ENCODE data around the gene CASQ1. TPM values are rescaled to one million over a fixed set of nuclear protein-coding genes. Genes with fewer than 3 reads are reported as not detected.

The CASQ1 gene
- total and polyA plus RNA-seq, 9 of the 15 experiments (the other 6 are each of a cell fraction or from before 2014, with no cell fraction given), result not detected

DNA sequence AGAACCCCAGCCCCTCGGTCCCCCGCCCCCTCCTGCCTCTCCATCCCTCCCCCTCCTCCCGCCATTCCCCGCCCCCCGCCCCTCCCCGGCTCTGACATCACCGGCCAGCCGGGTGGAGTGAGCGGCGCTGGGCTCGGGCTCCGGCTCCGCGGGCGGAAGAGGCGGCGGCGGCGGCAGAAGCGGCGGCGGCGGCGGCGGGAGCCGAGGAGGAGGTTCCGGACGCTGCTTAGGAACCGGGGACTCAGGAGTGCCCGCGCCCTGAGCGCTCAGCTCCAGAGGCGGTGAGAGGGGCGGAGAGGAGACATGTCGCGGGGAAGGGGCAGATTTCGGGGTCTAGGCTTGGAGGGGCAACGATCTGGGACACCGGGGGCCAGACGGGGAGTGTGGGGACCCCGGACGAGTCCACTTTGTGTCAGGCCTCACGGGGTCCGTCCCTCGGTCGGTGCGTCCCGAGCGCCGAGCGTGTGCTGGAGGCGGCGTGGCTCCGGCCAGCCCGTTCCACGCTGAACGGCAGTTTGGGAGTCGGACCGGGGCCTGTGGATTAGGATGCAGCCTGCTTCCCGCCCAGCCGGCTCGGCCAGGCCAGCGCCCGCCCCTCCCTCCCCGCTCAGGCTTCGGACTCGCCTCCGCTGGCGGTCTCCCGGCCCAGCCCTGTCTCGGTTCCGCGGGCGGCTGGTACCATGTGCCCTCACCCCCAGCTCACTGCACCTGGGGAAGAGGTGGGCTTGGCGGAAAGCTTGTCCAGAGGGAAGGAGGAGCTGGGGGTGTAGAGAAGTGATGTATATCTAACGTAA is 15.1 kb downstream of the CASQ1 start, which contains the start of gene PEA15 (continued):
- TF ChIP-seq, protein P1, sequence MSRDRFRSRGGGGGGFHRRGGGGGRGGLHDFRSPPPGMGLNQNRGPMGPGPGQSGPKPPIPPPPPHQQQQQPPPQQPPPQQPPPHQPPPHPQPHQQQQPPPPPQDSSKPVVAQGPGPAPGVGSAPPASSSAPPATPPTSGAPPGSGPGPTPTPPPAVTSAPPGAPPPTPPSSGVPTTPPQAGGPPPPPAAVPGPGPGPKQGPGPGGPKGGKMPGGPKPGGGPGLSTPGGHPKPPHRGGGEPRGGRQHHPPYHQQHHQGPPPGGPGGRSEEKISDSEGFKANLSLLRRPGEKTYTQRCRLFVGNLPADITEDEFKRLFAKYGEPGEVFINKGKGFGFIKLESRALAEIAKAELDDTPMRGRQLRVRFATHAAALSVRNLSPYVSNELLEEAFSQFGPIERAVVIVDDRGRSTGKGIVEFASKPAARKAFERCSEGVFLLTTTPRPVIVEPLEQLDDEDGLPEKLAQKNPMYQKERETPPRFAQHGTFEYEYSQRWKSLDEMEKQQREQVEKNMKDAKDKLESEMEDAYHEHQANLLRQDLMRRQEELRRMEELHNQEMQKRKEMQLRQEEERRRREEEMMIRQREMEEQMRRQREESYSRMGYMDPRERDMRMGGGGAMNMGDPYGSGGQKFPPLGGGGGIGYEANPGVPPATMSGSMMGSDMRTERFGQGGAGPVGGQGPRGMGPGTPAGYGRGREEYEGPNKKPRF (IDR thresholded peaks at IDR 0.05; ENCODE audit: low read depth, low read length), result no peak
- TF ChIP-seq HDAC6 (IDR thresholded peaks at IDR 0.05; ENCODE audit: low read depth, low read length) (no peak), ZNF507 (tag; conservative IDR thresholded peaks at IDR 0.05) (no peak), ZNF644 (tag; IDR thresholded peaks at IDR 0.05; ENCODE audit: low read depth) (no peak), XRCC5 (IDR thresholded peaks at IDR 0.05; ENCODE audit: low read depth, low read length) (no peak), POU5F1 (IDR thresholded peaks at IDR 0.05; ENCODE audit: borderline replicate concordance, low read depth, low read length, partially characterized antibody) (no peak), NELFE (IDR thresholded peaks at IDR 0.05; ENCODE audit: insufficient read depth, insufficient read length) (no peak), TOE1 (IDR thresholded peaks at IDR 0.05; ENCODE audit: borderline replicate concordance) (peak; percentile 44; the same call in 1 of the 2 replicates), TOE1 (CRISPR knock-in tag; IDR thresholded peaks at IDR 0.05; ENCODE audit: borderline replicate concordance, low read depth) (no peak), HDAC8 (tag; IDR thresholded peaks at IDR 0.05) (no peak), EZH2 (IDR thresholded peaks at IDR 0.05; ENCODE audit: borderline replicate concordance, low read depth, low read length) (no peak)
- TF ChIP-seq, protein P2, sequence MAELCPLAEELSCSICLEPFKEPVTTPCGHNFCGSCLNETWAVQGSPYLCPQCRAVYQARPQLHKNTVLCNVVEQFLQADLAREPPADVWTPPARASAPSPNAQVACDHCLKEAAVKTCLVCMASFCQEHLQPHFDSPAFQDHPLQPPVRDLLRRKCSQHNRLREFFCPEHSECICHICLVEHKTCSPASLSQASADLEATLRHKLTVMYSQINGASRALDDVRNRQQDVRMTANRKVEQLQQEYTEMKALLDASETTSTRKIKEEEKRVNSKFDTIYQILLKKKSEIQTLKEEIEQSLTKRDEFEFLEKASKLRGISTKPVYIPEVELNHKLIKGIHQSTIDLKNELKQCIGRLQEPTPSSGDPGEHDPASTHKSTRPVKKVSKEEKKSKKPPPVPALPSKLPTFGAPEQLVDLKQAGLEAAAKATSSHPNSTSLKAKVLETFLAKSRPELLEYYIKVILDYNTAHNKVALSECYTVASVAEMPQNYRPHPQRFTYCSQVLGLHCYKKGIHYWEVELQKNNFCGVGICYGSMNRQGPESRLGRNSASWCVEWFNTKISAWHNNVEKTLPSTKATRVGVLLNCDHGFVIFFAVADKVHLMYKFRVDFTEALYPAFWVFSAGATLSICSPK (IDR thresholded peaks at IDR 0.05; ENCODE audit: borderline replicate concordance), result no peak
- TF ChIP-seq, protein P3, sequence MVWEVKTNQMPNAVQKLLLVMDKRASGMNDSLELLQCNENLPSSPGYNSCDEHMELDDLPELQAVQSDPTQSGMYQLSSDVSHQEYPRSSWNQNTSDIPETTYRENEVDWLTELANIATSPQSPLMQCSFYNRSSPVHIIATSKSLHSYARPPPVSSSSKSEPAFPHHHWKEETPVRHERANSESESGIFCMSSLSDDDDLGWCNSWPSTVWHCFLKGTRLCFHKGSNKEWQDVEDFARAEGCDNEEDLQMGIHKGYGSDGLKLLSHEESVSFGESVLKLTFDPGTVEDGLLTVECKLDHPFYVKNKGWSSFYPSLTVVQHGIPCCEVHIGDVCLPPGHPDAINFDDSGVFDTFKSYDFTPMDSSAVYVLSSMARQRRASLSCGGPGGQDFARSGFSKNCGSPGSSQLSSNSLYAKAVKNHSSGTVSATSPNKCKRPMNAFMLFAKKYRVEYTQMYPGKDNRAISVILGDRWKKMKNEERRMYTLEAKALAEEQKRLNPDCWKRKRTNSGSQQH (CRISPR knock-in tag; IDR thresholded peaks at IDR 0.05), result no peak
- TF ChIP-seq, protein P4, sequence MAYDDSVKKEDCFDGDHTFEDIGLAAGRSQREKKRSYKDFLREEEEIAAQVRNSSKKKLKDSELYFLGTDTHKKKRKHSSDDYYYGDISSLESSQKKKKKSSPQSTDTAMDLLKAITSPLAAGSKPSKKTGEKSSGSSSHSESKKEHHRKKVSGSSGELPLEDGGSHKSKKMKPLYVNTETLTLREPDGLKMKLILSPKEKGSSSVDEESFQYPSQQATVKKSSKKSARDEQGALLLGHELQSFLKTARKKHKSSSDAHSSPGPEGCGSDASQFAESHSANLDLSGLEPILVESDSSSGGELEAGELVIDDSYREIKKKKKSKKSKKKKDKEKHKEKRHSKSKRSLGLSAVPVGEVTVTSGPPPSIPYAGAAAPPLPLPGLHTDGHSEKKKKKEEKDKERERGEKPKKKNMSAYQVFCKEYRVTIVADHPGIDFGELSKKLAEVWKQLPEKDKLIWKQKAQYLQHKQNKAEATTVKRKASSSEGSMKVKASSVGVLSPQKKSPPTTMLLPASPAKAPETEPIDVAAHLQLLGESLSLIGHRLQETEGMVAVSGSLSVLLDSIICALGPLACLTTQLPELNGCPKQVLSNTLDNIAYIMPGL (CRISPR knock-in tag; IDR thresholded peaks at IDR 0.05), result 0 out of 2 replicates have a peak, but pooled peaks have one; percentile 65
- TF ChIP-seq, protein P5, sequence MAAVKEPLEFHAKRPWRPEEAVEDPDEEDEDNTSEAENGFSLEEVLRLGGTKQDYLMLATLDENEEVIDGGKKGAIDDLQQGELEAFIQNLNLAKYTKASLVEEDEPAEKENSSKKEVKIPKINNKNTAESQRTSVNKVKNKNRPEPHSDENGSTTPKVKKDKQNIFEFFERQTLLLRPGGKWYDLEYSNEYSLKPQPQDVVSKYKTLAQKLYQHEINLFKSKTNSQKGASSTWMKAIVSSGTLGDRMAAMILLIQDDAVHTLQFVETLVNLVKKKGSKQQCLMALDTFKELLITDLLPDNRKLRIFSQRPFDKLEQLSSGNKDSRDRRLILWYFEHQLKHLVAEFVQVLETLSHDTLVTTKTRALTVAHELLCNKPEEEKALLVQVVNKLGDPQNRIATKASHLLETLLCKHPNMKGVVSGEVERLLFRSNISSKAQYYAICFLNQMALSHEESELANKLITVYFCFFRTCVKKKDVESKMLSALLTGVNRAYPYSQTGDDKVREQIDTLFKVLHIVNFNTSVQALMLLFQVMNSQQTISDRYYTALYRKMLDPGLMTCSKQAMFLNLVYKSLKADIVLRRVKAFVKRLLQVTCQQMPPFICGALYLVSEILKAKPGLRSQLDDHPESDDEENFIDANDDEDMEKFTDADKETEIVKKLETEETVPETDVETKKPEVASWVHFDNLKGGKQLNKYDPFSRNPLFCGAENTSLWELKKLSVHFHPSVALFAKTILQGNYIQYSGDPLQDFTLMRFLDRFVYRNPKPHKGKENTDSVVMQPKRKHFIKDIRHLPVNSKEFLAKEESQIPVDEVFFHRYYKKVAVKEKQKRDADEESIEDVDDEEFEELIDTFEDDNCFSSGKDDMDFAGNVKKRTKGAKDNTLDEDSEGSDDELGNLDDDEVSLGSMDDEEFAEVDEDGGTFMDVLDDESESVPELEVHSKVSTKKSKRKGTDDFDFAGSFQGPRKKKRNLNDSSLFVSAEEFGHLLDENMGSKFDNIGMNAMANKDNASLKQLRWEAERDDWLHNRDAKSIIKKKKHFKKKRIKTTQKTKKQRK (IDR thresholded peaks at IDR 0.05; ENCODE audit: borderline replicate concordance, low read depth, low read length), result no peak

Data from K562 (cell line).